Ramos (cell line): ENCODE measurements around the gene ATP6AP1.

ENCODE experiments used
- in situ Hi-C: fragments of 300-500 bp; cut with MboI; formaldehyde crosslinking; loops from one replicate; pipeline ENCODE4 v1.14.3; 2022; ENCODE audit warnings: low sequenced_read_pairs; ENCODE audit not compliant: unreplicated experiment

ATP6AP1 gene

DNA sequence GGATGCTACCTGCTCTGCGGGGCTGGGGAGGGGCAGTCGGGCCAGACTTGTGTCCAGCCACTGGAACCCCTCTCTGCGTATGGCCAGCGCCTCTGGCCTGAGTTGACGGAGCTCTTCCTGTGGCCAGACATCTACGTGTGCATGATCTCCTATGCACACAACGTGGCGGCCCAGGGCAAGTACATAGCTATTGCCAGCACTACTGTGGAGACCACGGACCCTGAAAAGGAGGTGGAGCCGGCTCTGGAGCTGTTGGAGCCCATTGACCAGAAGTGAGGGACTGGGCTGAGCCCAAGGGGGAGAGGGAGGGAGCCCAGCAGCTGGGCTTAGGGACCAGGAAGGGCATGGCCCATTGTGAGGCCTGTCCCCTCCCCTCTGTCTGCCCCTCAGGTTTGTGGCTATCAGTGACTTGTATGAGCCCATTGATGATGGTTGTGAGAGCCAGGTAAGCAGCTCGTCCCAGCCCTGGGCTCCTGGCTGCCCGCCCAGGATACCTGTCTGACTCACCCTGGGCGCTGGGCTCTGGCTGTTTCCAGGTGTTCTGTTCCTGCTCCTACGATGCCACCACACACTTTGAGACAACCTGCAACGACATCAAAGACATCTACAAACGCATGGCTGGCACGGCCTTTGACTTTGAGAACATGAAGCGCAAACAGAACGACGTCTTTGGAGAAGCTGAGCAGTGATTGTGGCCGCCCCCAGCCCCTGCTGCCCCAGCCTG lies 13.7 kb downstream of the ATP6AP1 start:
- in situ Hi-C loops = no loop called here

DNA sequence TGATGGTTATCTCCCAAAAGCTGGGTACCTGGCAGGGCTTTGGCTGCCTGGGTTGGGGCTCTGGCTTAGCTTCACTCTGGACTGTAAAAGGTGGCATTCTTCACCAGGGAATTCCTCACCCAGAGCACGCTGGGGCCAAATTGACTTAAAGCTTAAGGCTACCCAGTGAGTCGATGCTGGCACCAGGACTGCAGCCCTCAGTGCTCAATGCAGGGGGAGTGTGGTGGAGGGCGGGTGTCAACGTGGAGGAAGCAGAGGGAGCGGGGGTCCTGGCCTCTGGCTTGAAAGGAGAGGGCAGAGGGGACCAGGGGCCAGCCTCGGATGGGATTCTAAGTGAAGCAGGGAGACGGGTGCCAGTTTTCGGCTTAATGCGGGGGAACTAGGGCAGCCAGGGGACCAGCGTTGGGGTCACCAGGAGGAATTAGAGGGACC lies 15.0 kb downstream of the ATP6AP1 start:
- in situ Hi-C loops = no loop called here

DNA sequence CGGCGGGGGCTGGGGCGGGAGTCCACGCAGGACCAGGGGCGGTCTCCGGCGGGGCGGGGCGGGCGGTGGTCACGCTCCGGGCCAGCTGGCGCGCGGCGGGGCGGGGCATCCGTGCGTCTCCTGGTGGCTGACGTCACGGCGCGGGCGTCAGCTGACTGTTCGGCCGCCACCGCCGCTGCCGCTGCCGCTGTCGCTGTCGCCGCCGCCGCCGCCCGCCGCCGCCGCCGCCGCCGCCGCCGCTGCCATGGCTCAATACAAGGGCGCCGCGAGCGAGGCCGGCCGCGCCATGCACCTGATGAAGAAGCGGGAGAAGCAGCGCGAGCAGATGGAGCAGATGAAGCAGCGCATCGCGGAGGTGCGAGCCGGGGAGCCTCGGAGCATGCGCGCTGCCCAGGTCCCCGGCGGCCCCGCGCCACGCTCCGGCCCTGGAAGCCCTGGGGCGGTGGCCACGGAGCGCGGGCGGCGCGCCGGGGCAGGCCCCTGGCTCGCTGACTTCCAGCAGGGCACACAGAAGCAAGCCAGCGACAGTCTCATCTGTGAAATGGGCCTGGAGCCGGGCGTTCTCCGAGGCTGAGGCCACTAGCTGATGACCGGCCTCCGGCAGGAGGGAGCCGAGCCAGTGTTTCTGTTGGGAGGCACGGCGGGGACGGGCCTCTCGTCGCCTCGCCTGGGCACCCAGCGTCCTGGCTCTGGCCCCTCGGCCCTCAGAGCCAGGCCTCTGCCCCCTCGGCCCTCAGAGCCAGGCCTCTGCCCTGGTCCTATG lies 15.7 kb downstream of the ATP6AP1 start, which contains the start of gene FAM50A:
Gene FAM50A (plus strand): TSS at position 150 of the 763 bp plus-strand sequence. CDS start 95 bp downstream, at position 245.
- in situ Hi-C loops = no loop called here

DNA sequence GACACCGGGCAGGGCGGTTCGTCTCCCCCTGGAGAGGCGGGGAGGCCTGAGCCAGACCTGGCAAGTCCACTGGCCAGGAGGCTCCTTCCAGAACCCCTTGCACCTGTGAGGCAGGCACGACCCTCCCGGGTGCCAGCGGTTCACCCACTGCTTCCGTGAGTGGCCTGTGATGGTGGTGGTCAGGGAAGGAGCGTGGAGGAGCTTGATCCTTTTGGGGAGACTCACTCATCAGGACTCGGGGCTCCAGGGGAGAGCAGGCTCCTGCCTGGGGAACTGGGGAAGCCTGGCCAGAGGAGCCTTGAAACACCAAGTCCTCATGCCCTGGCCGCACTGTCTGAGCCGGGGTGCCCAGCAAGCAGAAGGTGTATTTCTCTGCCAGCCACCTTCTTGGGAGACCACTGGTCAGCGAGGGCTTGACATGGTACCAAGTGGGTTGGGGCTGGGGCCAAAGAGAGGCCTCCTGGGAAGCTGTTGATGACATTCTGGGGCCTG lies 16.3 kb downstream of the ATP6AP1 start:
- in situ Hi-C loops = no loop called here

DNA sequence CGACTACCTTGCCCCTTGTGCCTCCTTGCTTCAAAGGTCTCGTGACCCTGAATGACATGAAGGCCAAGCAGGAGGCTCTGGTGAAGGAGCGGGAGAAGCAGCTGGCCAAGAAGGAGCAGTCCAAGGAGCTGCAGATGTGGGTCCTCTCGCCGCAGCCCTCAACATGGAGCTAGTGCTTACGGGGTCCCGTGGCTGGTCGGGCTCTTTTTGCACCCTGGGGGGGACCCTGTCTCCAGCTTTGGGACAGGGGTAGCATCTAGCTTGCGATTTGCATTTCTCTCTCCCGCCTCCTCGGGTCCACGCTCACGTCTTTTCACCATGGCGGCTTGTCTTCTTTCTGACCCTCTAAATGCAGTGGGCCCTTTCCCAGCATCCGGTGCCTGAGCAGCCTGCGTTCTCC lies 17.3 kb downstream of the ATP6AP1 start:
- in situ Hi-C loops = no loop called here

DNA sequence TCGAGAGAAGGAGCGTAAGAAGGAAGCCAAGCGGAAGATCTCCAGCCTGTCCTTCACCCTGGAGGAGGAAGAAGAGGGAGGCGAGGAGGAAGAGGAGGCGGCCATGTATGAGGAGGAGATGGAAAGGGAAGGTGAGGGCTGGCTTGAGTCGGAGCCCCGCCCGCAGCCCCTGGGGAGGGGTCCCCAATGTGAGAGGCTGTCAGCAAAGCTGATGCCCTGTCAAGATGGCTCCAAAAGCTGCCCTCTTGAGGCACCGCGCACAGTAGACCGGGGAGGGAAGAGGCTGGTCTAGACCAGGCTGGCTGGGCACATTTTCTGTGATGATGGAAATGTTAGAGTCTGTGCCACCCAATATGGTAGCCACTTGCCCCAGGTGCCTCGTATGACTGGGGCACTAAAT lies 18.0 kb downstream of the ATP6AP1 start:
- in situ Hi-C loops = no loop called here

DNA sequence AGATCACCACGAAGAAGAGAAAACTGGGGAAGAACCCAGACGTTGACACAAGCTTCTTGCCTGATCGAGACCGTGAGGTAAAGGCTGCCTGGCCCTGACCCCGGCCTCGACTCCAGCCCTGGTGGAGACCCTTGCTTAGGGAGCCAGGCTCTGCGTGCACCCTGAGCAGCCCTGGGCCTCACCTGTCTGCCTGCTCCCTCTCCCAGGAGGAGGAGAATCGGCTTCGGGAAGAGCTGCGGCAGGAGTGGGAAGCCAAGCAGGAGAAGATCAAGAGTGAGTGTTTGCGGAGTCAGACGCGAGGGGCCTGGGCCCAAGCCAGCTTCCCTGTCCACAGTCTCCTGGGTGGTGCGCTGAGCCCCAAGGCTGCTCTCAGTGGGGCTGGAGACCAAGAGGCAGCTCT lies 20.0 kb downstream of the ATP6AP1 start:
- in situ Hi-C loops = no loop called here

DNA sequence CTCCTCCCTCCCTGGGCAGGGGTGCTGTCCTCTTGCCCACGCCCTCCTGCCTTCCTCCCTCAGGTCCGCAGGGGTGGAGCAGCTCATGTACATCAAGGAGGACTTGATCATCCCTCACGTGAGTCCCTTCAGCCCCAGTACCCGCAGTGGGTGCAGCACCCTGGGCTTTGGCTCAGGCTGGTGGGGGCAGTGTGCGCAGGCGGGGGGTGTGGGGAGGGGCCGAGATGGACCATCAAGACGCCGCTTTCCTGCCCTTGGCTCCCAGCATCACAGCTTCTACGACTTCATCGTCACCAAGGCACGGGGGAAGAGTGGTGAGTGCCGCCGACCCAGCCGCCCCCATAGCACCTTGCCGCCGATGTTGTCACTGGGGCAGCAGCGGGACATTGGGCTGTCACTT lies 21.1 kb downstream of the ATP6AP1 start:
- in situ Hi-C loops = no loop called here

DNA sequence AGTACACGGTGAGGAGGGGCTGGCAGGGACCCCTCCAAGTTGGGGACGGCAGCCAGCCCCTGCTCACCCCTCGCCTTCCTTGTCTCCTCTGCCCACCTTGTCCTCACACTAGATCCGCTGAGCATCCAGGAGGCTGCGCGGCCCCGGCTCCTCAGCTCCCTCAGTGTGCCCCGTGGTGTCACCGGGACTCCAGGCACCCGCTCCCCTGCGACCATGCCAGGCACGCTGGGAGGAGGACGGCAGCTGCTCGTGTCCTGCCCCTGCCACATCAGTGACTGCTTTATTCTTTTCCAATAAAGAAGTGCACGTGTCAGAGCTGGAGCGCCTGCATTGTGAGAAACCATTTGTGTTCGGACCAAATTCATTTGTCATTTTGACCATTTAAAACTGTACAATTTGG lies 21.8 kb downstream of the ATP6AP1 start:
- in situ Hi-C loops = no loop called here

DNA sequence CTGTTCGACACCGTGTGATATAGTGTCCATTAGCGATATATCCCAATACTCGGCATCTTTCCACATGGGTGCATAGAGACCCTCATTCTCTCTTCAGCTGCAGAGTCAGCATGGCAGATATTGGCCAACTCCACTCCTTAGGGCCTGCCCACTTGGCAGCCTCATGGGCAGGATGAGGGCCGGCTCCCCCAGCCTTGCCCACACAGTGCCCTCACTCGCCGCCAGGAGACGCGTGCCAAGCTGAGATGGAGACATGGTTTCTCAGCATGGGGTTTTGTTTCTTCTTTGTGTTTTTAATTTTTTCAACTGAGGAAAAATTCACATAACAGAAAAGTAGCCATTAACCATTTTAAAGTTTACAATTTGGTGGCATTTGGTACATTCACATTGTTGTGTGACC lies 24.3 kb downstream of the ATP6AP1 start:
- in situ Hi-C loops = no loop called here

DNA sequence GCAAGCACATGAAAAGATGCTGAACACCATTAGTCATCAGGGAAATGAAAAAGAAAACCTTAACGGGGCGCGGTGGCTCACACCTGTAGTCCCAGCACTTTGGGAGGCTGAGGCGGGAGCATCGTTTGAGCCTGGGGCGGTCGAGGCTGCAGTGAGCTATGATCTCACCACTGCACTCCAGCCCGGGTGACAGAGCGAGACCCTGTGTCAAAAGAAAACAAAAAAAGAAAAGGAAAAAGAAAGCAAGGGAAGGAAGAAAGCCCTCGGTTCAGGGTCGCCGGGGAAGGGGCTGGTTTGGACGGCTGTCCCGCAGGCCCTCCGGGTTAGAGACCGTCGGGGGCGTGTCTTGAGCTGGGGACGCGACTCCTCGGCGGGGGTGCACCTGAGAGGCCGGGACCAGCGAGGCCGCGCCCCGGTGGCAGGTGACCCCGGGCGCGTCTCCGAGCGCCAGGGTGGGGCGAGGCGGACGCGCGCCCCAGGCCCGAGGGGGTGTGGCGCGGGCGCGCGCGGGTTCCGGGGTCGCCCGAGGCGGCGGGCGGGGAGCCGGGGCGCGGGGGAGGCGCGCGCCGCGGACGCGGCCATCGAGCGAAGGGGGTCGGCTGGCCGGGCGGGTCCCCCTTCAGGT lies 29.1 kb downstream of the ATP6AP1 start:
- in situ Hi-C loops = no loop called here

DNA sequence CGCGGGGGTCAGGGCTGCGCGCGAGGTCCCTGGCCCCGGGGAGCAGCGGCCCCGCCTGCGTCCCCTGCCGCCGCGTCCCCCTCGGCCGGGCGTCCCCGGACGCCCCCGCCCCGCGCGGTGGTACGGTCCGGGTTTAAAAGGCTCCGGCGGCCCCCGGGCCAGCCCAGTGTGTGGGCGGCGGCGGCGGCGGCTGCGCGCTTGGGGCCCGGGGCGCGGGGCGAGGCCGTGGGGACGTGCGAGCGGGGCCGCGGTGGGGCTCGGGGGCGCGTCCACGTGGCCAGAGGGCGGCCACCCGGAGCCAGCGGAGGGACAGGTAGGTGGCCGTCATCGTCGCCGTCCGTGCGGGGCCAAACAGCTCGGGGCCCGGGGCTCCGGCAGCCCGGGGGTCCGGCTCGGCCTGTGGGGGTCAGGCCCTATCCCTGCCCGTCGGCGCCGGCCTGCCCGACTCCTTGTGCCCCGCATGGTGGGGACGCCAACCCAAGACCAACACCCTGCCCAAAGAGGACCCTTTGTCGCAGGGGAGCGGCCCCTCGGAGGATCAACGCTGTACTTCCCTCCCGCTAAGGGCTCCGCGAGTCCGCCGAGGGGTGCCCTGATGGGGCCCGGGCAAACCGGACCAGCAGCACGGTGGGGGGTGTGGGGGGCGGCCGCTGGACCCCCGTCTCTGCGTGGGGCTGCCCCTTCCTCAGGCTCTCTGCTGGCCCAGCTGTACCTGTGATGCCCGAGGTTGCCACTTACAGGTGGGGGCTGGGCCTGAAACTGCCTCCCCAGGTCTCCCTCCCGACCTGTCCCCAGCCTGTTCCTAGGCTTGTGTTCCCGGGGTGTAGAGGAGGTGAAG lies 29.9 kb downstream of the ATP6AP1 start, which contains the start of gene PLXNA3:
Gene PLXNA3 (plus strand): TSS at position 166 of the 838 bp plus-strand sequence. CDS start 1,903 bp downstream, outside the sequence.
- in situ Hi-C loops = no loop called here

DNA sequence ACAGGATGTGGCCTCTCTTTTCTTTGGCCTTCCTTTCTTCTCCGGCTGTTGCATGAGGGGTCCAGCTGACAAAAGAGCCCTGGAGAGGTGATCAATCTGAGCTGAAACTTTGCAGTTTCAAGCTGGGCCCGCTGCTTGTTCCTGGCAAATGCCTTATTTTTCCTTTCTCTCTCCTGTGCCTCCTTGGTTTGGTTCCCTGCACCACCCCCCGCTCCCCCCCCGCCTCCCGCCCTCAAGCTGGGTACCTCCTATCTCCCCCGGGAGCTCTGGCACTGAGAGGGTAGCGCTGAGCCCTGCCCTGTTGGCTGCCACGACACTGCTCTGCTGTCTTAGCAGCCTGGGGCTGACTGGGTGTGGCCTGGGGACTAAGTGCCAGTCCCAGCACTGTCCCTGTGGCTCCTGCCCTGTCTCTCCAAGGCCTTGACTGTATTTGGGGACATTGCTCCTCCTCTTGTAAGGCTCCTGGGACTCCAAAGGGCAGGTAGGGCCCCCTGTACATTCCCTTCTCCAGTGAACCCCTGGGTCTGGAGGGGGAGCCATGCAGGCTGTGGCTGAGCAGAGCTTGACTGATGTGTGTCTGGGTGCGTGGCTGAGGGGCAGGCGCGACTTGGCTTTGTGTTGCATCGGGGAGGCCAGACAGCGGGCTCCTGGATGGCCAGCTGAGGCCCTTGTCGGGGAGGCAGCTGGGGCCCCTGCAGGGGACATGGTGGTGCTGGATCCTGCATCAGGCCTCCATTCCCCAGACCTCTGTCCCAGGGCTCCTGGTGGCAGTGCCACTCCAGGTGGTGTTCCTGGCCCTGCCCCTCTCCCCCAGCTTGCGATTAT lies 30.7 kb downstream of the ATP6AP1 start:
- in situ Hi-C loops = no loop called here

DNA sequence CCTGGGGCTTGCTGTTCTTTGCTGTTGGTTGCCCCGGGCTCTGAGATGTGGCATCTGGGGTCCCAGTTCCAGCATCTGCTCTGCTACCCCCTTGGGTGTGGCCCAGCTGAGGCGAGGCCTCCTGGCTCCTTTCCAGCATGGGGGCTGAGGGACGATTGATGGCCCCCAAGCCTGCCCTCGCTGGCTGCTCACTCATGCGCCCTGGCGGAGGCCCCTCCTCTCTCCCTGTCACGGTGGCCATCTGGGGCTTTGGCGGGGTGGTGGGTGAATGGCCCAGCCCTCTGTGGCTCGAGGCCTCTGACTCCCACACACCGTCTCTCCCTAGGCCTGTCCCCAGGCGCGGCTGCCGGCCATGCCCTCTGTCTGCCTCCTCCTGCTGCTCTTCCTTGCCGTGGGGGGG lies 31.4 kb downstream of the ATP6AP1 start:
- in situ Hi-C loops = no loop called here

DNA sequence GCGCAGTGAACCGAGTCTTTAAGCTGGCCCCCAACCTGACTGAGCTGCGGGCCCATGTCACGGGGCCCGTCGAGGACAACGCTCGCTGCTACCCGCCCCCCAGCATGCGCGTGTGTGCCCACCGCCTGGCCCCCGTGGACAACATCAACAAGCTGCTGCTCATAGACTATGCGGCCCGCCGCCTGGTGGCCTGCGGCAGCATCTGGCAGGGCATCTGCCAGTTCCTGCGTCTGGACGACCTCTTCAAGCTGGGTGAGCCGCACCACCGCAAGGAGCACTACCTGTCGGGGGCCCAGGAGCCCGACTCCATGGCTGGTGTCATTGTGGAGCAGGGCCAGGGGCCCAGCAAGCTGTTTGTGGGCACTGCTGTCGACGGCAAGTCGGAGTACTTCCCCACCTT lies 31.8 kb downstream of the ATP6AP1 start:
- in situ Hi-C loops = no loop called here

DNA sequence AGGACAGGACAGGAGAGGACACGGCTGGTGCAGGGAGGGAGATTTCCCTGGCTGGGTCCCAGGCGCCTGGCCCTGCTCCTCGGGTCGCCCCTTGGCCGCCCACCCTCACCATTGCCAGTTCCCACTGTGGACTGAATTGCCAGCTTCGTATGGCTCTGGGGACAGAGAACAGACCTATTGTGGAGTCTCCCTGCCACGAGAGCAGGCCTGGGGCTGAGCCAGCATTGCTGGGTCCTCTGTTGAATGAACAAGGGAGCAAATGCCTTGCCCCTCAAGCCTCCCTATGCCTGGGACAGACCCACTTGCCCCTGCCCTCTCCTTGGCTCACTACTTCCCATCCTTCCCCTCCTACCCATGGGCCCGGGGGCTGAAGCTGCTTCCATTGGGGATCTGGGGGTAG lies 33.9 kb downstream of the ATP6AP1 start:
- in situ Hi-C loops = no loop called here

DNA sequence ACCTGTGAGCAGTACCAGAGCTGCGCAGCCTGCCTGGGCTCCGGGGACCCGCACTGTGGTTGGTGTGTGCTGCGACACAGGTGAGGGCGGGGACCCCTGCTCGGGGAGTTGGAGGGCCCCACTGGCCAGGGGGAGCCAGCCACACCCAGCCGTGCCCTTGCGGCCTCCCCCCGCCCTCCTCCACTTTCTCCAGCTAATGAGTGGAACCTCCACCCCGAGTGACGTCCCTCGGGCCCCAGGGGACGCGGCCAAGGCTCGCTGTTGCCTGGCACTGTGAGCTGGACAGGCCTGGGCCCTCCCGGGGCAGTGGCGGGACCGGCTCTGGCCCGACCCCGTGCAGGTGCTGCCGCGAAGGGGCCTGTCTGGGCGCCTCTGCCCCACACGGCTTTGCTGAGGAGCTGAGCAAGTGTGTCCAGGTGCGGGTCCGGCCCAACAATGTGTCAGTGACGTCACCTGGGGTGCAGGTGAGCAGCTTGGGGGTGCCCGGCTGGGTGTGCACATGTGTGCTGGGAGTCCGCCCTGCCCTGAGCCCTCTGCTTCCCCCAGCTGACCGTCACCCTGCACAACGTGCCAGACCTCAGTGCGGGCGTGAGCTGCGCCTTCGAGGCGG lies 35.2 kb downstream of the ATP6AP1 start:
- in situ Hi-C loops = no loop called here

DNA sequence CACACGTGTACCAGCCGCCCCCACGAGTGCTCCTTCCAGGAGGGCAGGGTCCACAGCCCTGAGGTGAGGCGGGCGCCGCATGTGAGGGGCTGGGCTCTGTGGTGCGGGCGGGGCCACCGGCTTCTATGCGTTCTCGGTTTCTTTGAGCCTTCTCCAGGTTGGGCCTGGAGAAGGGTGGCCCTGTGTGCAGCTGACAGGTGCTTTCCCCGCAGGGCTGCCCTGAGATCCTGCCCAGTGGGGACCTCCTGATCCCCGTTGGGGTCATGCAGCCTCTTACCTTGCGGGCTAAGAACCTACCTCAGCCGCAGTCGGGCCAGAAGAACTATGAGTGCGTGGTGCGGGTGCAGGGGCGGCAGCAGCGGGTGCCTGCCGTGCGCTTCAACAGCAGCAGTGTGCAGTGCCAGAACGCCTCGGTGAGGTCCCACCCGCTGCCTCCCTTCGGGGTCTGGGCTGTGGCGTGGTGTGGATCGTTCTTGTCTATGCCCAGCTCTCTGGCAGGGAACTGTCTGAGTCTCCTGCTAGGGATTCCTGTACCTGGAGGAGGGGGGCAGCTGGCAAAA lies 36.4 kb downstream of the ATP6AP1 start:
- in situ Hi-C loops = no loop called here

DNA sequence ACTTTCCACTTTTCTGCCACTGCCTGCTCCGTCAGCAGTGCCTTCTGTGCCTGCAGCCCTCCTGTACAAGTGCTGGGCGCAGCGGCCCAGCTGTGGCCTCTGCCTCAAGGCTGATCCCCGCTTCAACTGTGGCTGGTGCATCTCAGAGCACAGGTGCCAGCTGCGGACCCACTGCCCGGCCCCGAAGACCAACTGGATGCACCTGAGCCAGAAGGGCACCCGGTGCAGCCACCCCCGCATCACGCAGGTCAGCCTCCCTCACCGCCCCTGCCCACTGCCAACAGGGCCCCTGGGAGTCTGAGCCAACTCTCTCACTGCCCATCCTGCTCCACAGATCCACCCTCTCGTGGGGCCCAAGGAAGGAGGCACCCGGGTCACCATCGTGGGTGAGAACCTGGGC lies 37.1 kb downstream of the ATP6AP1 start:
- in situ Hi-C loops = no loop called here
